ENCODE data around the gene LDB1. TPM values are rescaled to one million over a fixed set of nuclear protein-coding genes. Genes with fewer than 3 reads are reported as not detected.
A peak's percentile ranks its signal among the peaks of the same experiment; 100 is the strongest.

Gene LDB1
- 10 to 100 TPM; 49.8 to 67.3 (median 54.8) TPM for total RNA-seq

- H3K36me3 ChIP-seq, result no peaks in the 10 kb centered on the region
- H3K27me3 ChIP-seq, result no peaks in the 10 kb centered on the region
- H3K4me1 ChIP-seq, result peaks cover 37 to 47% of the 10 kb centered on the region in 2 donors
- TF ChIP-seq POLR2A (IDR thresholded peaks at IDR 0.05), result peak; percentile 85 to 97
- peak in 1 of 6 experiments; percentile 12 for TF ChIP-seq CTCF (IDR thresholded peaks at IDR 0.05)
- DNase-seq, result peak; percentile 81 to 83
- 0% methylated on average over 7 to 23 of the region's 104 CpGs for WGBS, 2 donors
- H3K9me3 ChIP-seq, result no peaks in the 10 kb centered on the region
- H3K4me3 ChIP-seq (replicated peaks in 1 of 3), result peak within 1 kb of the TSS; percentile 69 to 73 (median 72)
- H3K27ac ChIP-seq, result peak within 1 kb of the TSS; percentile 97 to 98 (median 97)
- intact Hi-C loops (cut with DNase I), result no loop called here
These were observed at the start of gene LDB1 for GRCh38 chr10:102120142-102120990. Gene LDB1 (minus strand): TSS chr10:102120368. CDS start chr10:102120110, 258 bp downstream.

- no peaks in the 10 kb centered on the region for H3K27me3 ChIP-seq
- H3K9me3 ChIP-seq, result no peaks in the 10 kb centered on the region
- DNase-seq, result no peak
- peaks cover 0 to 2% of the 10 kb centered on the region in 2 donors for H3K4me1 ChIP-seq
- H3K36me3 ChIP-seq, result peaks cover 0 to 10% of the 10 kb centered on the region in 2 donors
- TF ChIP-seq POLR2A (IDR thresholded peaks at IDR 0.05), result no peak
- TF ChIP-seq CTCF (IDR thresholded peaks at IDR 0.05), result no peak
- intact Hi-C loops (cut with DNase I), result no loop called here
- no peak overlapping the region for H3K27ac ChIP-seq
- H3K4me3 ChIP-seq (replicated peaks in 1 of 3), result no peak overlapping the region
- WGBS, 2 donors, result 47 to 70% methylated on average over 1 of the region's 1 CpG
These were observed 47.7 kb upstream of the LDB1 start for GRCh38 chr10:102167861-102168260.

- peaks cover 42 to 50% of the 10 kb centered on the region in 2 donors for H3K36me3 ChIP-seq
- WGBS, 2 donors, result 77 to 78% methylated on average over 4 of the region's 4 CpGs
- intact Hi-C loops (cut with DNase I), result no loop called here
These were observed 43.3 kb upstream of the LDB1 start for GRCh38 chr10:102163342-102163989.

GRCh38 chr10:102159831-102160230, 39.7 kb upstream of the LDB1 start:
- 91 to 97% methylated on average over 4 of the region's 4 CpGs for whole genome bisulfite sequencing, 2 donors
- Histone ChIP-seq H3K27ac (no peak overlapping the region), H3K4me1 (peaks cover 14% of the 10 kb centered on the region in 2 donors), H3K4me3 (replicated peaks in 1 of 3) (no peak overlapping the region), H3K27me3 (no peaks in the 10 kb centered on the region), H3K9me3 (no peaks in the 10 kb centered on the region), H3K36me3 (peaks cover 57 to 60% of the 10 kb centered on the region in 2 donors)
- no peak for DNase-seq
- no peak for TF ChIP-seq POLR2A (IDR thresholded peaks at IDR 0.05)
- TF ChIP-seq CTCF (IDR thresholded peaks at IDR 0.05), result no peak
- intact Hi-C loops (cut with DNase I), result loop anchor here (10.0 kb wide), 1 partner anchor 345 kb away; the partner anchor contains the start of genes ACTR1A and SUFU

More at GRCh38 chr10:102163342-102163989, 43.3 kb upstream of the LDB1 start:
- DNase-seq, result no peak
- no peaks in the 10 kb centered on the region for H3K9me3 ChIP-seq
- no peak overlapping the region for H3K4me3 ChIP-seq (replicated peaks in 1 of 3)
- TF ChIP-seq POLR2A (IDR thresholded peaks at IDR 0.05), result no peak
- no peak for TF ChIP-seq CTCF (IDR thresholded peaks at IDR 0.05)
- H3K27ac ChIP-seq, result no peak overlapping the region
- no peaks in the 10 kb centered on the region for H3K27me3 ChIP-seq
- H3K4me1 ChIP-seq, result no peaks in the 10 kb centered on the region
